Neural cell (in vitro differentiated cells): ENCODE measurements around the gene DCTN4. TPM values are rescaled to one million over a fixed set of nuclear protein-coding genes. Genes with fewer than 3 reads are reported as not detected.

Experiments
- H2AFZ ChIP-seq: fragments of 200-600, 300-800 bp; sonication (generic), shearing (Covaris generic); 2 replicates; pipeline ENCODE4 v1.6.0; 2014; ENCODE audit warnings: low read depth, mild to moderate bottlenecking, antibody characterized with exemption, low read length, moderate library complexity
- H3F3A ChIP-seq: fragments of 200-600 bp; shearing (Covaris generic); 2 replicates; pipeline ENCODE4 v1.6.1; 2016; ENCODE audit warnings: mild to moderate bottlenecking, moderate library complexity, mixed read lengths, antibody characterized with exemption, low read length; ENCODE audit not compliant: insufficient read depth, poor library complexity, severe bottlenecking
- H3K27ac ChIP-seq: fragments of 200-600, 300-800 bp; sonication (generic), shearing (Covaris generic); 2 replicates; pipeline ENCODE4 v1.5.1; 2014; ENCODE audit warnings: mild to moderate bottlenecking, low read length, moderate library complexity
- H3K27me3 ChIP-seq: fragments of 300-800, 200-600 bp; sonication (generic), shearing (Covaris generic); 2 replicates; pipeline ENCODE4 v1.6.0; 2014; ENCODE audit warnings: mild to moderate bottlenecking, low read depth, low read length, moderate library complexity; ENCODE audit not compliant: insufficient read depth
- H3K36me3 ChIP-seq: fragments of 300-800, 200-600 bp; sonication (generic), shearing (Covaris generic); 2 replicates; pipeline ENCODE4 v1.5.1; 2014; ENCODE audit warnings: mild to moderate bottlenecking, antibody characterized with exemption, low read length, moderate library complexity; ENCODE audit not compliant: insufficient read depth
- H3K4me2 ChIP-seq: fragments of 300-800, 200-600 bp; sonication (generic), shearing (Covaris generic); 2 replicates; pipeline ENCODE4 v1.6.0; 2014; ENCODE audit warnings: mild to moderate bottlenecking, low read length
- H3K4me3 ChIP-seq: fragments of 300-800, 200-600 bp; sonication (generic), shearing (Covaris generic); 2 replicates; pipeline ENCODE4 v1.5.1; 2014; ENCODE audit warnings: mild to moderate bottlenecking, low read length, moderate library complexity
- H3K79me2 ChIP-seq: fragments of 200-600 bp; shearing (Covaris generic); replicated peaks from 2 replicates; pipeline ENCODE4 v1.6.0; 2014; ENCODE audit warnings: mild to moderate bottlenecking, low read length, moderate library complexity; ENCODE audit not compliant: insufficient read depth
- H3K9ac ChIP-seq: fragments of 300-800, 200-600 bp; sonication (generic), shearing (Covaris generic); 2 replicates; pipeline ENCODE4 v1.6.1; 2016; ENCODE audit warnings: mild to moderate bottlenecking, low read length, mixed read lengths
- H3K9me2 ChIP-seq: fragments of 200-600 bp; shearing (Covaris generic); 2 replicates; pipeline ENCODE4 v1.6.1; 2016; ENCODE audit warnings: mild to moderate bottlenecking, low read length, mixed read lengths; ENCODE audit not compliant: insufficient read depth
- H3K9me3 ChIP-seq: fragments of 200-600, 300-800 bp; sonication (generic), shearing (Covaris generic); 2 replicates; pipeline ENCODE4 v1.6.1; 2016; ENCODE audit warnings: mild to moderate bottlenecking, mixed run types, low read length, moderate library complexity, mixed read lengths
- H4K20me1 ChIP-seq: fragments of 200-600 bp; shearing (Covaris generic); 2 replicates; pipeline ENCODE4 v1.6.1; 2016; ENCODE audit warnings: mild to moderate bottlenecking, mixed run types; ENCODE audit not compliant: insufficient read depth
- EP300 ChIP-seq: fragments of 450-650 bp; conservative IDR thresholded peaks from 2 replicates; pipeline ENCODE4 v1.6.1; 2014; ENCODE audit warnings: antibody characterized with exemption, mild to moderate bottlenecking, moderate library complexity; ENCODE audit not compliant: poor library complexity, severe bottlenecking
- EZH2 ChIP-seq: fragments of 200-600, 300-800 bp; shearing (Covaris generic), sonication (generic); IDR thresholded peaks from 2 replicates; pipeline ENCODE4 v1.6.1; 2014; ENCODE audit warnings: antibody characterized with exemption, low read length, borderline replicate concordance, mild to moderate bottlenecking; ENCODE audit not compliant: insufficient read depth, poor library complexity, severe bottlenecking
- MXI1 ChIP-seq: fragments of 450-650 bp; conservative IDR thresholded peaks from 2 replicates; pipeline ENCODE4 v1.6.1; 2014; ENCODE audit warnings: antibody characterized with exemption, mild to moderate bottlenecking; ENCODE audit not compliant: poor library complexity, severe bottlenecking
- POLR2AphosphoS5 ChIP-seq: IDR thresholded peaks from 2 replicates; pipeline ENCODE4 v1.6.1; 2012
- RAD21 ChIP-seq: fragments of 450-650 bp; conservative IDR thresholded peaks from 2 replicates; pipeline ENCODE4 v1.6.1; 2014; ENCODE audit warnings: antibody characterized with exemption, mild to moderate bottlenecking, moderate library complexity
- SMC3 ChIP-seq: fragments of 450-650 bp; conservative IDR thresholded peaks from 2 replicates; pipeline ENCODE4 v1.6.1; 2014; ENCODE audit warnings: antibody characterized with exemption, mild to moderate bottlenecking, moderate library complexity; ENCODE audit not compliant: poor library complexity
- TAF1 ChIP-seq: IDR thresholded peaks from 2 replicates; pipeline ENCODE4 v1.6.1; 2012; ENCODE audit warnings: low read depth
- polyA plus RNA-seq: library from polyadenylated mRNA; depleted of rRNA; stranded (reverse); fragments of >200 nt; gene quantifications from 2 replicates; pipeline ENCODE4 v1.2.3, GENCODE V29; 2014
- TF ChIP-seq, protein P1 (sequence below): fragments of 450-650 bp; IDR thresholded peaks from 2 replicates; pipeline ENCODE4 v1.5.1; 2014; ENCODE audit warnings: antibody characterized with exemption, mild to moderate bottlenecking, moderate library complexity; ENCODE audit not compliant: poor library complexity, severe bottlenecking
- TF ChIP-seq, protein P2 (sequence below): IDR thresholded peaks from 2 replicates; pipeline ENCODE4 v1.6.1; 2012; ENCODE audit warnings: borderline replicate concordance

The DCTN4 gene
- polyA plus RNA-seq, 1 donor from 2014 or later: 117 TPM

DNA sequence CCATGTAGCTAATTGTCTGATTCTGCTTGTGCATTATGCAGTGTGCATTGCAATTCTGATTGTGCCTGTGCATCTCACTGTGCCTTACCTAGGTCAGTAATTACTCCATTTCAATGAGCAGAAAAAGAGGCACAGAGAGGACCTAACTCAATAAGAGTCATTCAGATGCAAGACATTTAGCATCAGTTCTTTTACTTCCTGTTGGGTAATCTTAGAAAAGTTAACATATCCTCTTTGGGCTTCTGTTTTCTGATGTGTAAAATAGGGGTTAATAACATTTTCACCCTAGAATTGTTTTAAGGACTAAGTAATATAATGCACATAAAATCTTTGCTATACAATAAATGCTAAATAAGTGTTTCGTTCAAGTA lies 7.0 kb upstream of the DCTN4 start:
- H3K27me3 ChIP-seq: no peaks in the 10 kb centered on the region
- no peaks in the 10 kb centered on the region for H3K79me2 ChIP-seq
- TF ChIP-seq POLR2AphosphoS5 (no peak), EP300 (no peak), MXI1 (no peak), EZH2 (no peak), TAF1 (no peak), RAD21 (no peak), SMC3 (no peak)
- TF ChIP-seq, protein P1, sequence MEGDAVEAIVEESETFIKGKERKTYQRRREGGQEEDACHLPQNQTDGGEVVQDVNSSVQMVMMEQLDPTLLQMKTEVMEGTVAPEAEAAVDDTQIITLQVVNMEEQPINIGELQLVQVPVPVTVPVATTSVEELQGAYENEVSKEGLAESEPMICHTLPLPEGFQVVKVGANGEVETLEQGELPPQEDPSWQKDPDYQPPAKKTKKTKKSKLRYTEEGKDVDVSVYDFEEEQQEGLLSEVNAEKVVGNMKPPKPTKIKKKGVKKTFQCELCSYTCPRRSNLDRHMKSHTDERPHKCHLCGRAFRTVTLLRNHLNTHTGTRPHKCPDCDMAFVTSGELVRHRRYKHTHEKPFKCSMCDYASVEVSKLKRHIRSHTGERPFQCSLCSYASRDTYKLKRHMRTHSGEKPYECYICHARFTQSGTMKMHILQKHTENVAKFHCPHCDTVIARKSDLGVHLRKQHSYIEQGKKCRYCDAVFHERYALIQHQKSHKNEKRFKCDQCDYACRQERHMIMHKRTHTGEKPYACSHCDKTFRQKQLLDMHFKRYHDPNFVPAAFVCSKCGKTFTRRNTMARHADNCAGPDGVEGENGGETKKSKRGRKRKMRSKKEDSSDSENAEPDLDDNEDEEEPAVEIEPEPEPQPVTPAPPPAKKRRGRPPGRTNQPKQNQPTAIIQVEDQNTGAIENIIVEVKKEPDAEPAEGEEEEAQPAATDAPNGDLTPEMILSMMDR: no peak
- TF ChIP-seq, protein P2, sequence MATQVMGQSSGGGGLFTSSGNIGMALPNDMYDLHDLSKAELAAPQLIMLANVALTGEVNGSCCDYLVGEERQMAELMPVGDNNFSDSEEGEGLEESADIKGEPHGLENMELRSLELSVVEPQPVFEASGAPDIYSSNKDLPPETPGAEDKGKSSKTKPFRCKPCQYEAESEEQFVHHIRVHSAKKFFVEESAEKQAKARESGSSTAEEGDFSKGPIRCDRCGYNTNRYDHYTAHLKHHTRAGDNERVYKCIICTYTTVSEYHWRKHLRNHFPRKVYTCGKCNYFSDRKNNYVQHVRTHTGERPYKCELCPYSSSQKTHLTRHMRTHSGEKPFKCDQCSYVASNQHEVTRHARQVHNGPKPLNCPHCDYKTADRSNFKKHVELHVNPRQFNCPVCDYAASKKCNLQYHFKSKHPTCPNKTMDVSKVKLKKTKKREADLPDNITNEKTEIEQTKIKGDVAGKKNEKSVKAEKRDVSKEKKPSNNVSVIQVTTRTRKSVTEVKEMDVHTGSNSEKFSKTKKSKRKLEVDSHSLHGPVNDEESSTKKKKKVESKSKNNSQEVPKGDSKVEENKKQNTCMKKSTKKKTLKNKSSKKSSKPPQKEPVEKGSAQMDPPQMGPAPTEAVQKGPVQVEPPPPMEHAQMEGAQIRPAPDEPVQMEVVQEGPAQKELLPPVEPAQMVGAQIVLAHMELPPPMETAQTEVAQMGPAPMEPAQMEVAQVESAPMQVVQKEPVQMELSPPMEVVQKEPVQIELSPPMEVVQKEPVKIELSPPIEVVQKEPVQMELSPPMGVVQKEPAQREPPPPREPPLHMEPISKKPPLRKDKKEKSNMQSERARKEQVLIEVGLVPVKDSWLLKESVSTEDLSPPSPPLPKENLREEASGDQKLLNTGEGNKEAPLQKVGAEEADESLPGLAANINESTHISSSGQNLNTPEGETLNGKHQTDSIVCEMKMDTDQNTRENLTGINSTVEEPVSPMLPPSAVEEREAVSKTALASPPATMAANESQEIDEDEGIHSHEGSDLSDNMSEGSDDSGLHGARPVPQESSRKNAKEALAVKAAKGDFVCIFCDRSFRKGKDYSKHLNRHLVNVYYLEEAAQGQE: no peak
- H2AFZ ChIP-seq: no peak overlapping the region
- no peaks in the 10 kb centered on the region for H4K20me1 ChIP-seq
- no peaks in the 10 kb centered on the region for H3K36me3 ChIP-seq
- H3K4me3 ChIP-seq: no peak overlapping the region
- H3K4me2 ChIP-seq: no peak overlapping the region
- H3K9ac ChIP-seq: no peak overlapping the region
- H3K27ac ChIP-seq: no peak overlapping the region
- H3K9me3 ChIP-seq: no peaks in the 10 kb centered on the region
- no peaks in the 10 kb centered on the region for H3F3A ChIP-seq
- H3K9me2 ChIP-seq: no peaks in the 10 kb centered on the region

DNA sequence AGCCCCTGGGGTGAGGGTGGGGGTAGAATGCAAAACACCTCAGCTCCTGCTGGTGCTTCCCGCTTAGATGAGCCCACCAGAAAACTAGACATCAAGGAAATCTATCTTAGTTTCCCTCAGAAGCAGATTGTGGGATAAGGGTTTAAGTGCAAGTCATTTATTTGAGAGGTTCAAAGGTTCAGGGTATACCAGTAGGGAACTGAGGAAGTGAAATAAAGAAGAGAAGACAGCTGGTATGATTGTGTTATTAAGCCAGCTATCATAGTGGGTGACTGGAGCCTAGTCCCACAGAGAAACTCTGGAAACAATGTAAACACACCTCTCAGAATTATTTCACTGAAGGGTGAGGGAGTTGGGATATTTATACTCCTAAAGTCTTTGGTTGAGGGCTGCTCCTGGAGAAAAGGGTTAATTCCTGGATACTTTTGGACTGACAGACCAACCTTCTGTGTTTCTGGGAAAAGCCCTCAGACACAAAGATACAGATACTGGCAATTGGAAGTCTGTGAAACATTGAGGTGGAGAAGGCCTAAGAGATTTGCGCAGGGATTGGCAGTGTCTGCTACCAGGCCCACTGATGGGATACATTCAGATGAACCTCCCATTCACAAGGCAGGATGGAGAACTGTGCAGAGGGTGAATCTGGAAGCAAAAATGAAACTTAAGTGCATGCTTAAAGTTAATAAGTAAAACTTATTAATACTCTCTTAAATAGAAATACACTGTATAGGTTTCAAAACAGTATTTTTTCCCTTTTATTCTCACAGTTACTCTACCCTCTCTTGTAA lies 6.4 kb upstream of the DCTN4 start:
- no peaks in the 10 kb centered on the region for H3K79me2 ChIP-seq
- H3K4me2 ChIP-seq: no peak overlapping the region
- no peak overlapping the region for H3K4me3 ChIP-seq
- no peak overlapping the region for H3K9ac ChIP-seq
- H3K27me3 ChIP-seq: no peaks in the 10 kb centered on the region
- no peaks in the 10 kb centered on the region for H3K9me3 ChIP-seq
- H3K27ac ChIP-seq: no peak overlapping the region
- no peaks in the 10 kb centered on the region for H4K20me1 ChIP-seq
- TF ChIP-seq, protein P2: no peak
- TF ChIP-seq, protein P1: no peak
- TF ChIP-seq RAD21 (no peak), EZH2 (no peak), POLR2AphosphoS5 (no peak), SMC3 (no peak), EP300 (no peak), MXI1 (no peak), TAF1 (no peak)
- H3F3A ChIP-seq: no peaks in the 10 kb centered on the region
- H2AFZ ChIP-seq: no peak overlapping the region
- no peaks in the 10 kb centered on the region for H3K36me3 ChIP-seq
- no peaks in the 10 kb centered on the region for H3K9me2 ChIP-seq
